T-helper 2 cell (primary cell): Measurements from ENCODE around the gene SERPINE3.

Source experiments
- DNase-seq, 5 experiments: peaks; one replicate each; pipeline versions ENCODE4 v3.0.0 to v3.0.0-alpha.2; 2012 to 2022

SERPINE3 gene

GRCh38 chr13:51364404-51365008, 25.0 kb downstream of the SERPINE3 start:
- DNase-seq, result no peak

- DNase-seq, result no peak
These were observed 30.6 kb downstream of the SERPINE3 start for GRCh38 chr13:51370116-51370515.

GRCh38 chr13:51370811-51371210, 31.3 kb downstream of the SERPINE3 start:
- DNase-seq, result no peak

GRCh38 chr13:51371768-51372399, 32.4 kb downstream of the SERPINE3 start:
- no peak for DNase-seq

- DNase-seq, result no peak
These were observed 34.0 kb downstream of the SERPINE3 start for GRCh38 chr13:51373451-51373850.

- DNase-seq, result no peak
These were observed 40.8 kb downstream of the SERPINE3 start for GRCh38 chr13:51380269-51380668.

GRCh38 chr13:51385114-51385513, 45.6 kb downstream of the SERPINE3 start:
- DNase-seq, result peak in 1 of 5 experiments; percentile 2

GRCh38 chr13:51394724-51395123, 55.2 kb downstream of the SERPINE3 start:
- DNase-seq, result no peak

GRCh38 chr13:51396352-51396751, 56.9 kb downstream of the SERPINE3 start:
- peak in 1 of 5 experiments; percentile 11 for DNase-seq

- DNase-seq, result no peak
These were observed 57.9 kb downstream of the SERPINE3 start for GRCh38 chr13:51397262-51397941.

GRCh38 chr13:51405176-51405575, 65.7 kb downstream of the SERPINE3 start:
- DNase-seq, result no peak

- DNase-seq, result no peak
These were observed 72.9 kb downstream of the SERPINE3 start for GRCh38 chr13:51412431-51412830.
